Prostate gland (tissue), 2 donors: ENCODE measurements around the gene GFRAL. TPM values are rescaled to one million over a fixed set of nuclear protein-coding genes. Genes with fewer than 3 reads are reported as not detected.

Source experiments
- DNase-seq: peaks from one replicate; pipeline ENCODE4 v3.0.0-alpha.2; 2019; ENCODE audit warnings: low spot score
- H3K27ac ChIP-seq, 2 donors: fragments of 200-600 bp; sonication (generic); 2 replicates each; pipeline ENCODE4 v1.5.1; 2017 to 2019
- H3K27me3 ChIP-seq: fragments of 200-600 bp; sonication (generic); replicated peaks from 2 replicates; pipeline ENCODE4 v1.5.1; 2019; ENCODE audit not compliant: insufficient read depth
- H3K36me3 ChIP-seq, 2 donors: fragments of 200-600 bp; sonication (generic); 1 replicate in 1 of 2; 2 replicates in 1 of 2; pipeline versions ENCODE4 v1.5.1 to v1.8.1; 2017 to 2019
- H3K4me1 ChIP-seq: fragments of 200-600 bp; sonication (generic); replicated peaks from 2 replicates; pipeline ENCODE4 v1.5.1; 2019
- H3K4me3 ChIP-seq, 2 donors: fragments of 200-600 bp; sonication (generic); 2 replicates each; pipeline ENCODE4 v1.5.1; 2017 to 2019
- H3K9me3 ChIP-seq: fragments of 200-600 bp; sonication (generic); 2 replicates; pipeline ENCODE4 v1.5.1; 2017
- POLR2A ChIP-seq: fragments of 450-650 bp; IDR thresholded peaks from one replicate; pipeline ENCODE4 v1.6.1; 2016; ENCODE audit warnings: antibody characterized with exemption, mild to moderate bottlenecking
- POLR2AphosphoS5 ChIP-seq: sonication (generic); formaldehyde crosslinking; IDR thresholded peaks from one replicate; pipeline ENCODE4 v1.6.1; 2017; ENCODE audit warnings: antibody characterized with exemption
- WGBS: methylation state at CpG from one replicate; pipeline ENCODE4 v1.1.5; 2018; 5-methylcytosine and 5-hydroxymethylcytosine counted together
- intact Hi-C: fragments of 100-400 bp; cut with DNase I; formaldehyde crosslinking; loops from one replicate; pipeline ENCODE4 v1.14.2; 2022
- total RNA-seq, 2 donors: library from RNA; depleted of rRNA; stranded (reverse); fragments of >200 nt; gene quantifications; one replicate each; pipeline ENCODE4 v1.1.0, GENCODE V29; 2016
- TF ChIP-seq, protein P1 (sequence below), 4 experiments: fragments of 200-600 bp in 2 of 4; fragments of 450-650 bp in 2 of 4; sonication (generic) in 2 of 4; IDR thresholded peaks; 1 replicate in 3 of 4; 2 replicates in 1 of 4; pipeline ENCODE4 v1.5.1; 2016 to 2019; ENCODE audit warnings: antibody characterized with exemption in 4 of 4, mild to moderate bottlenecking in 2 of 4, moderate library complexity in 2 of 4

The GFRAL gene
- total RNA-seq, 2 donors from 2014 or later: not detected

DNA sequence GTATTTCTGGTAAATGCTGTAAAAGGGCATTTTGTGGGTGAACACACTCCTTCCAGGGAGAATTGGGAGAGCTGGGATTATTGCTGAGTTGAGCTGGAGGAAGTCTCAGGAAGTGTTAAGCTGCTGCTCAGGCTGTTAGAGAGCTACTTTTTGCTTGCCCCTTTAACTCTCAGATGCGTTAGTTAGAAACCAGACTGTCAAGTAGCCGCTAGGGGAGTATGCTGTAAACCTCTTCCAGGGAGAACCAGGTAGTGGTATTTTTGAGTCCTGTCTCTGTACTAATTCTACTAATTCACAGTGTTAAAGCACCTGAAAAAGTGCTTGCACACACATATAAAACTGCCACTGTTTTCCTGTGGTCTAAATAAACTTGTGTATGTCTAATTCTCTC, 6.6 kb upstream of the GFRAL start:
- no peak for TF ChIP-seq POLR2A
- no peak for TF ChIP-seq POLR2AphosphoS5
- TF ChIP-seq, protein P1, sequence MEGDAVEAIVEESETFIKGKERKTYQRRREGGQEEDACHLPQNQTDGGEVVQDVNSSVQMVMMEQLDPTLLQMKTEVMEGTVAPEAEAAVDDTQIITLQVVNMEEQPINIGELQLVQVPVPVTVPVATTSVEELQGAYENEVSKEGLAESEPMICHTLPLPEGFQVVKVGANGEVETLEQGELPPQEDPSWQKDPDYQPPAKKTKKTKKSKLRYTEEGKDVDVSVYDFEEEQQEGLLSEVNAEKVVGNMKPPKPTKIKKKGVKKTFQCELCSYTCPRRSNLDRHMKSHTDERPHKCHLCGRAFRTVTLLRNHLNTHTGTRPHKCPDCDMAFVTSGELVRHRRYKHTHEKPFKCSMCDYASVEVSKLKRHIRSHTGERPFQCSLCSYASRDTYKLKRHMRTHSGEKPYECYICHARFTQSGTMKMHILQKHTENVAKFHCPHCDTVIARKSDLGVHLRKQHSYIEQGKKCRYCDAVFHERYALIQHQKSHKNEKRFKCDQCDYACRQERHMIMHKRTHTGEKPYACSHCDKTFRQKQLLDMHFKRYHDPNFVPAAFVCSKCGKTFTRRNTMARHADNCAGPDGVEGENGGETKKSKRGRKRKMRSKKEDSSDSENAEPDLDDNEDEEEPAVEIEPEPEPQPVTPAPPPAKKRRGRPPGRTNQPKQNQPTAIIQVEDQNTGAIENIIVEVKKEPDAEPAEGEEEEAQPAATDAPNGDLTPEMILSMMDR (IDR thresholded peaks at IDR 0.05): no peak
- 50% methylated on average over 2 of the region's 2 CpGs for WGBS
- no peaks in the 10 kb centered on the region for H3K4me1 ChIP-seq
- DNase-seq: no peak
- H3K36me3 ChIP-seq: no peaks in the 10 kb centered on the region
- intact Hi-C loops: no loop called here
- no peak overlapping the region for H3K4me3 ChIP-seq
- no peaks in the 10 kb centered on the region for H3K27me3 ChIP-seq
- H3K27ac ChIP-seq: no peak overlapping the region
- no peaks in the 10 kb centered on the region for H3K9me3 ChIP-seq

DNA sequence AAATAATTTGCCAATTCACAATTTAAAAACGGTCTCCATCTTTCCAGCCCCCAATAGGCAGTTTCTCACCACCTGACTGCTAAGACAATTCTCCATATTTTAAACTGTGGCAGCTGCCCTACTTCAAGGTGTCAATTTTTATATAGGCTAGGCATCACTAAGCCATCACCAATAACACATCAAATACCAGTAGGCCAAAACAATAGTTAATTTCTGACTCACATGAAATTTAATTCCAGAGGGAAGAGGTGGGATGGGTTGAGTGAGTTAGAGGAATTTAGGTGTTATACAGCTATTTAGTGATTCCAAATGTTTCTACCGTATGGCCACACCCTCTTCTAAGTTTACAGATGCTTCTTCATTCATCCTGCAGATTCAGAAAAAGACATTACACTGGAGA, 49.9 kb downstream of the GFRAL start:
- Histone ChIP-seq H3K4me3 (no peak overlapping the region), H3K4me1 (no peaks in the 10 kb centered on the region), H3K27ac (no peak overlapping the region), H3K9me3 (no peaks in the 10 kb centered on the region), H3K36me3 (no peaks in the 10 kb centered on the region), H3K27me3 (no peaks in the 10 kb centered on the region)
- intact Hi-C loops: no loop called here
- no peak for DNase-seq
- TF ChIP-seq, protein P1 (IDR thresholded peaks at IDR 0.05): no peak
- no peak for TF ChIP-seq POLR2A
- TF ChIP-seq POLR2AphosphoS5: no peak
- WGBS: 74% methylated on average over 2 of the region's 2 CpGs

DNA sequence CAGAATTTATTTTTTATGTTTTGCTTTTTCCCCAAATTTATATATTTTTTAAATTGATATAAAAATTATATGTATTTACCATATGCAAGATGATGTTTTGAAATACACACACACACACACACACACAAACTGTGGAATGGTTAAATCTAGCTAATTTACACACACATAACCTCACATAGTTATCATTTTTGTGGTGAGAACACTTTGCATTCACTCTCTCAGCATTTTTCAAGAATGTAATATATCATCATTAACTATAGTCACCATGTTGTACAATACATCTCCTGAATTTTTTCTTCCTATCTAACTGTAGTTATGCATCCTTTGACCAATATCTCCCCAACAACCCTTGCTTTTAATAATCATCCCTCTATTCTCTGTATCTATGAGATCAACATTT, 52.2 kb downstream of the GFRAL start:
- Histone ChIP-seq H3K9me3 (no peaks in the 10 kb centered on the region), H3K27me3 (no peaks in the 10 kb centered on the region), H3K4me1 (no peaks in the 10 kb centered on the region), H3K27ac (no peak overlapping the region), H3K4me3 (no peak overlapping the region), H3K36me3 (no peaks in the 10 kb centered on the region)
- TF ChIP-seq POLR2AphosphoS5 (no peak), POLR2A (no peak)
- TF ChIP-seq, protein P1 (IDR thresholded peaks at IDR 0.05): no peak
- no peak for DNase-seq
- intact Hi-C loops: no loop called here

DNA sequence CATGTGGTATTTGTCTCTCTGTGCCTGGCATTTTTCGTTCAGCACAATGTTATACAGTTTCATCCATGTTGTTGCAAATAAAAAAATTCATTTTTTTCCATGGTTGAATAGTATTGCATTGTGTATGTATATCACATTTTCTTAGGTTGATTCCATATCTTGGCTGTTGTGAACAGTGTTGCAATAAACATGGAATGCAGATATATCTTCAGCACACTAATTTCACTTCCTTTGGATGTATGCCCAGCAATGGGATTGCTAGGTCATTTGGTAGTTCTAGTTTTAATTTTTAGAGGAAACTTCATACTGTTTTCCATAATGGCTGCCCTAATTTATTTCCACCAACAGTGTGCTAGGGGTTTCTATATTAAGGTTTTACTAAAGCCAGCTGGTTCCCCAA, 52.6 kb downstream of the GFRAL start:
- no peaks in the 10 kb centered on the region for H3K4me1 ChIP-seq
- TF ChIP-seq POLR2A (no peak), POLR2AphosphoS5 (no peak)
- TF ChIP-seq, protein P1 (IDR thresholded peaks at IDR 0.05): no peak
- H3K9me3 ChIP-seq: no peaks in the 10 kb centered on the region
- no peak for DNase-seq
- no peak overlapping the region for H3K4me3 ChIP-seq
- 72% methylated on average over 1 of the region's 1 CpG for WGBS
- H3K27me3 ChIP-seq: no peaks in the 10 kb centered on the region
- intact Hi-C loops: no loop called here
- H3K27ac ChIP-seq: no peak overlapping the region
- H3K36me3 ChIP-seq: no peaks in the 10 kb centered on the region

DNA sequence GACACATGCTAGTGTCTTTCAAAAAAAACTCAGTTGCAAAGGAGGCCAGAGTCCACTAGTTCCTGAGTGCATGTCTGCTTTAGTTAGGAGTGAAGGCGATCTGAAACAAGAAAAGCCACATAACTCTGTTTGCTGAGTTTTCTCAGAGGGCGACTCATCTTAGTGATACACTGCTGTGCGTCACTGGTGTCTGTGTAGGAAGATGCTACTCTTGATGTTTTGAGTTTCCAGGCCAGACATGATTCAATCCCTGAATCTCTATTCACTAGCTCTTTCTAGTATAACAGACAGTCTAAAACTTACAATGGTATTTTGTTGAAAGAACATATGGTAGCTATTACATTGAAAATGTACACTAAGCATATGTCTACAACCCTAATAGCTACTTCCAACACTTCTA, 60.9 kb downstream of the GFRAL start:
- 90% methylated on average over 3 of the region's 3 CpGs for WGBS
- Histone ChIP-seq H3K4me1 (no peaks in the 10 kb centered on the region), H3K9me3 (no peaks in the 10 kb centered on the region), H3K27ac (no peak overlapping the region), H3K36me3 (no peaks in the 10 kb centered on the region), H3K27me3 (no peaks in the 10 kb centered on the region), H3K4me3 (no peak overlapping the region)
- intact Hi-C loops: no loop called here
- TF ChIP-seq POLR2AphosphoS5 (no peak), POLR2A (no peak)
- TF ChIP-seq, protein P1 (IDR thresholded peaks at IDR 0.05): no peak
- no peak for DNase-seq
